HUES64 (cell line): ENCODE data around the gene UBR1.
"Not testable (repeated sequence)": the region's sequence is repeated elsewhere in the genome, so short reads cannot be mapped to it uniquely, and the experiment has no call there.

Source experiments
- H3K27ac ChIP-seq: 2 replicates; pipeline ENCODE4 v1.7.0; 2013; ENCODE audit warnings: low read depth, low read length, inconsistent platforms
- H3K27me3 ChIP-seq: 2 replicates; pipeline ENCODE4 v1.6.1; 2013; ENCODE audit warnings: mild to moderate bottlenecking, low read length; ENCODE audit not compliant: insufficient read depth
- H3K36me3 ChIP-seq: 2 replicates; pipeline ENCODE4 v1.6.1; 2013; ENCODE audit warnings: mild to moderate bottlenecking, low read length; ENCODE audit not compliant: insufficient read depth
- H3K4me1 ChIP-seq: 2 replicates; pipeline ENCODE4 v1.6.1; 2013; ENCODE audit warnings: mild to moderate bottlenecking, low read length, moderate library complexity; ENCODE audit not compliant: insufficient read depth
- H3K4me3 ChIP-seq: 2 replicates; pipeline ENCODE4 v1.5.1; 2013; ENCODE audit warnings: mild to moderate bottlenecking, low read length, moderate library complexity
- H3K9ac ChIP-seq: 2 replicates; pipeline ENCODE4 v1.6.1; 2013; ENCODE audit warnings: mild to moderate bottlenecking, low read depth, low read length
- H3K9me3 ChIP-seq: 2 replicates; pipeline ENCODE4 v1.6.1; 2013; ENCODE audit warnings: low read depth, low read length; ENCODE audit not compliant: insufficient read depth
- WGBS: fragments of 150-250, 120-280 bp; methylation state at CpG from one replicate; pipeline ENCODE4 v1.1.7; 2013; ENCODE audit warnings: missing lambda C conversion rate; 5-methylcytosine and 5-hydroxymethylcytosine counted together

UBR1 gene

DNA sequence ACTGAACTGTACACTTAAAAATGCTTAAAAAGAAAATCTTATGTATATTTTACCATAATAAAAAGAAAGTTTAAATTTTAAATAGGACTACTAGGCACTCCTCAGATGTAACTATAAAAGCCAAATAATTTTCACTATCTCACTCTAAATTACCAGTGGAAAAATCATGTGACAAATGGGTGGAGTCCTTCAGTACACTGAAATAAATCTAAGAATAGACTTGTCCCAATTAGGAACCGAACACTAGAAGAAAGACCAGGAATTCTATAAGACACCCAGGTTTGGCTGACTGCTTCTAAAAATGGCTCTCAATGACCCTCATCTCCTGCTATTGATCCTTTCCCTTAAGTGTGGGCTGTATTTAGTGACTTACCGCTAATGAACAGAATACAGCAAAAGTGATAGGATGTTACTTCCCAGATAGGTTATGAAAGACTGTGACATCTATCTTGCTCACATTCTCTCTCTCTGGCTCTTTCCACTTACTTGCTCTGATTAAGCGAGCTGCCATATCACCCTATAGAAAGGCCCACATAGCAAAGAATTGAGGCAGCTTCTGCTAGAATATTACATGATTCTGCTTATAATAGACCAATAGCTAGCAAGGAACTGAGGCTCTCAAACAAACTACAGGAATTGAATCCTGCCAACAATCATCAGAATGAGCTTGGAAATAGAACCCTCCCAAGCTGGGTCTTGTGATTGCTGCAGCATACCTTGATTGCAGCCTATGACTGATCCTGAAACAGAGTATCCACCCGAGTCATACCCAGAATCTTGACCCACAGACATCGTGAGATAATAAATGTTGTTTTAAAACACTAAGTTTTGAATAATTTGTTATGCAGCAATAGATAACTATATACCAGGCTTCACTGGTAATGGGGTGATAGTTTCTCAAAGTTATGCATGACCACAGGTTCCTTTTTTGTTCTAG lies 202.2 kb downstream of the UBR1 start:
- no peaks in the 10 kb centered on the region for H3K36me3 ChIP-seq
- H3K9ac ChIP-seq, result no peak overlapping the region
- no peaks in the 10 kb centered on the region for H3K27me3 ChIP-seq
- H3K4me3 ChIP-seq, result no peak overlapping the region
- H3K9me3 ChIP-seq, result no peaks in the 10 kb centered on the region
- 94% methylated on average over 3 of the region's 5 CpGs for WGBS
- H3K4me1 ChIP-seq, result peaks cover 4% of the 10 kb centered on the region; the same call in 1 of the 2 replicates
- H3K27ac ChIP-seq, result no peak overlapping the region

- H3K4me1 ChIP-seq, result peaks cover 15% of the 10 kb centered on the region
- not testable (repeated sequence) for H3K27ac ChIP-seq, H3K9me3 ChIP-seq, H3K27me3 ChIP-seq, H3K4me3 ChIP-seq, H3K36me3 ChIP-seq, H3K9ac ChIP-seq
- WGBS, result 90% methylated on average over 1 of the region's 1 CpG
Measured at GRCh38 chr15:42893911-42894310, 211.9 kb downstream of the UBR1 start.
